Measurements from ENCODE around the gene FAU. TPM values are rescaled to one million over a fixed set of nuclear protein-coding genes. Genes with fewer than 3 reads are reported as not detected.

Gene FAU
- total RNA-seq, 1 donor from 2014 or later: 710 TPM

DNA sequence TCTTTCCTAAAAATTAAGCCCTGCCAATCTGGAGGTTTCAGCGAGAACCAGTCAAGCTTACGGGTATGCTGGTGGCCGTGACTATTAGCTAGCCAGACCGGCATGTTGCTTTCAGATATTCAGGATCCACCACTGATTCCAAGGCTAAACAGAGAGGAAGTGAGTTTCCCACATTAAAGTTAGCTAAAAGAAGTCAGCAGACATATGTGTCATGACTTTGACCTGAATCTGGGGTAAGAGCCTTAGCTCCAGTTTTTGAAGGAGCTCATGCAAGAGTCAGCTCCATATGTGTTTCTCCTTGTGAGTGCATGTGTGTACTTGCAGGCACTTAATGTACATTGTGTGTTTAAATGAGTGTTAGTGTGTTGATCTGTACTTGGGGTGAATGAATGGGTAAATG is 36.5 kb downstream of the FAU start:
- Mint-ChIP-seq H3K9me3 (no peaks in the 10 kb centered on the region), H3K27ac (peak overlapping the region; percentile 2), H3K4me3 (peak overlapping the region; percentile 96), H3K36me3 (peaks cover 15% of the 10 kb centered on the region), H3K4me1 (peaks cover 25% of the 10 kb centered on the region), H3K27me3 (ENCODE audit: low read depth) (no peaks in the 10 kb centered on the region)
- TF ChIP-seq, protein P1, sequence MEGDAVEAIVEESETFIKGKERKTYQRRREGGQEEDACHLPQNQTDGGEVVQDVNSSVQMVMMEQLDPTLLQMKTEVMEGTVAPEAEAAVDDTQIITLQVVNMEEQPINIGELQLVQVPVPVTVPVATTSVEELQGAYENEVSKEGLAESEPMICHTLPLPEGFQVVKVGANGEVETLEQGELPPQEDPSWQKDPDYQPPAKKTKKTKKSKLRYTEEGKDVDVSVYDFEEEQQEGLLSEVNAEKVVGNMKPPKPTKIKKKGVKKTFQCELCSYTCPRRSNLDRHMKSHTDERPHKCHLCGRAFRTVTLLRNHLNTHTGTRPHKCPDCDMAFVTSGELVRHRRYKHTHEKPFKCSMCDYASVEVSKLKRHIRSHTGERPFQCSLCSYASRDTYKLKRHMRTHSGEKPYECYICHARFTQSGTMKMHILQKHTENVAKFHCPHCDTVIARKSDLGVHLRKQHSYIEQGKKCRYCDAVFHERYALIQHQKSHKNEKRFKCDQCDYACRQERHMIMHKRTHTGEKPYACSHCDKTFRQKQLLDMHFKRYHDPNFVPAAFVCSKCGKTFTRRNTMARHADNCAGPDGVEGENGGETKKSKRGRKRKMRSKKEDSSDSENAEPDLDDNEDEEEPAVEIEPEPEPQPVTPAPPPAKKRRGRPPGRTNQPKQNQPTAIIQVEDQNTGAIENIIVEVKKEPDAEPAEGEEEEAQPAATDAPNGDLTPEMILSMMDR (IDR thresholded peaks at IDR 0.05; ENCODE audit: unreplicated experiment): no peak
- DNase-seq (ENCODE audit: low spot score in 2 of 2, unreplicated experiment in 2 of 2): no peak

DNA sequence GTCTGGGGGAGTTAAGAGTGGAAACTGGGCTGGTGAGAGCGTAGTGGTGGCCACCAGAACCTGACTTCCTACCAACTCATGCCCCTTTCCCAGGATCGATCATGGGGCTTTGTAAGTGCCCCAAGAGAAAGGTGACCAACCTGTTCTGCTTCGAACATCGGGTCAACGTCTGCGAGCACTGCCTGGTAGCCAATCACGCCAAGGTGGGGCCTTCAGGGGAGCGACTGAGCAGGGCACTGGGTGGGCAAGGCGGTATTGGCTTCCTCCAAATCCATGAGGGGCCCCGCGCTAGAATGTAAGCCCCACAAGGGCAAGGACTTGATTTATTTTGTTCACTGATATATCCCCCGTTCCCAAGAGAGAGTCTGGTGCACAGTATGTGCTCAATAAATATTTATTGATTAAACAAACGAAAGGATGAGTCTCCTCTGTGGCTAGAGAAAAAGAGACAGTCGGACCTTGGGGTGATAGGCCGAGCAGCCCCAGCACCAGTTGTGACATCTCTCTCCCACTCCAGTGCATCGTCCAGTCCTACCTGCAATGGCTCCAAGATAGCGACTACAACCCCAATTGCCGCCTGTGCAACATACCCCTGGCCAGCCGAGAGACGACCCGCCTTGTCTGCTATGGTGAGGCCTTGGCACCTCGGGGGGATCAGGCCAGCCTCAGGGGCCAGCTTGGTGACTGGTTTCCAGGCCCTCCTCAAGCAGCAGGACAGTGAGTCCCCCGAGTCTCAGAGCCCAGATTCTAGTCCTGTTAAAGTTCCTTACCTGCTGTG is 37.1 kb downstream of the FAU start:
- H3K36me3 Mint-ChIP-seq: peaks cover 18% of the 10 kb centered on the region
- H3K4me3 Mint-ChIP-seq: peak overlapping the region; percentile 96
- TF ChIP-seq, protein P1 (IDR thresholded peaks at IDR 0.05; ENCODE audit: unreplicated experiment): no peak
- DNase-seq (ENCODE audit: low spot score in 2 of 2, unreplicated experiment in 2 of 2): no peak
- H3K27ac Mint-ChIP-seq: peak overlapping the region; percentile 99
- peaks cover 25% of the 10 kb centered on the region for H3K4me1 Mint-ChIP-seq
- H3K9me3 Mint-ChIP-seq: no peaks in the 10 kb centered on the region
- no peaks in the 10 kb centered on the region for H3K27me3 Mint-ChIP-seq (ENCODE audit: low read depth)

DNA sequence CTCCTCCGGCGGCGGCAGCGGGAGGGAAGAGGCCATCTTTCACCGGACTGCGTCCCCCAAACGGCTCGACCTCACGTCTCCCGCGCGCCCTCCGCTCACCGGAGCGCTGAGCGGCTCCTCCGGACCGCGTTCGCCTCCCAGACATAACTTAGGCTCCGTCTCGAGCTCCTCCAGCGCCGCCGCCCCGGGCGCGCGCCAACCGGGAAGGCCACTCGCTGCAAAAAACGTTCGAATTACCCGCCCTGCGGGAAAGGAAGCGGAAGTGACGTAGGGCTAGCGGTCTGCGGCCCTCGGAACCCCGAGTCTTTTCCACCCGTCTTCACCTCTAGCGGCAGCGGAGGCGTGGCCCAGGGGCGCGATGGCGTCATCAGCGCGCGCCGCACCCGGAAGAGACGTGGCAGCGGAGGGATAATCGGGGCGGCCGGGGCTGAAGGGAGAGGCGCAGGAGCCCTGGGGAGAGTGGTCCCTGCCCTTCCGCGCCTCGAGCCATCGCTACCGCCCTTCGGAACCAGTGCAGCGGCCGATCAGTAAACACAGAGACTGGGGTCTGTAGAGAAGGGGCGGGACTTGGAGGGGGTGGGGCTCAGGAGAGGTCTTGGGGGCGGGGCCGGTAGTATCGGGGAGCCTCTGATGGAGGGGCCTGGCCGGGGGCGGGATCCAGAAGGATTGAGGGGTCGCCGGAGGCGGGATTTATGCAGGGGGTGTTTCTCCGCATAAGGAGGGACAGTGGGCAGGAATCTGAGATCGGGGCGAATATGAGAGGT is 37.9 kb downstream of the FAU start, which contains the start of the genes CDCA5 and ZFPL1:
Gene CDCA5, minus strand, starts transcription at position 207 of the 764 bp plus-strand sequence. Its CDS starts 62 bp downstream, at position 145.
Gene ZFPL1, plus strand, starts transcription at position 389 of the 764 bp plus-strand sequence. CDS start 477 bp downstream, outside the sequence.
- TF ChIP-seq, protein P1 (IDR thresholded peaks at IDR 0.05; ENCODE audit: unreplicated experiment): no peak
- no peaks in the 10 kb centered on the region for H3K9me3 Mint-ChIP-seq
- peak within 1 kb of the TSS; percentile 99 for H3K27ac Mint-ChIP-seq
- peak within 1 kb of the TSS; percentile 96 for H3K4me3 Mint-ChIP-seq
- peaks cover 17% of the 10 kb centered on the region for H3K36me3 Mint-ChIP-seq
- peak; percentile 95 to 97 for DNase-seq (ENCODE audit: low spot score in 2 of 2, unreplicated experiment in 2 of 2)
- H3K27me3 Mint-ChIP-seq (ENCODE audit: low read depth): no peaks in the 10 kb centered on the region
- H3K4me1 Mint-ChIP-seq: peaks cover 25% of the 10 kb centered on the region

DNA sequence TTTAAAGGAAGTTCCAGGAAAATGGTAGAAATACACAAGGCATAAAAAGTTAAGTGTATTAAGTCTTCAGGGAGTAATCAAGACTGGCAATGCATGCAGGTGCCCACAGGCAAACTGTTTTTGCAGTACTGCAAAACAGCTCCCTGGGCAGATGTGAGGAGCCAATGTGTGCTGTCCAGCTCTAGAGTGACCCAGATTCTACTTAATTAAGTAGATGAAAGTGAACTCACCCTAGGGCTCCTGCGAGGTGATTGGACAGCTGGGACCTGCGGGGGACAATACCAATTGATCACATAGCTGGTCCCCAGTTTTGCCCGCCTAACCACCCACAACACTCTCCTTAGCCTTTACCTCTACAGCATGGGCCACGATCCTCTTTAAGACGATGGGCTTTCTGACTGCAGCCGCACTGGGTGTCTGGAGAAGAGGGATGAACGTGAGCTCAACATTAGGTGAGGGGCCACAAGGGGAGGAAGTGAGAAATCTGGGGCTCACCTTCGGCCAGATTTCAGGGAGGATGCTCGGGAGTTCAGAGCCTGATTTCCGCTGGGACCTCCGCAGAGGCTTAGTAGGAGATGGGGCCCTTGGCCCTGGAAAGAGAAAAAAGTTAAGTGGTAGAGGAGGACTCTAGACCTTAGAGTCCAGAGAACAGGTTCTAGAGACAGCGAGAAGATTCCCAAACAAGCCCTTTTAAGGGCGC is 38.6 kb downstream of the FAU start:
- DNase-seq (ENCODE audit: low spot score in 2 of 2, unreplicated experiment in 2 of 2): no peak
- H3K36me3 Mint-ChIP-seq: peaks cover 14% of the 10 kb centered on the region
- TF ChIP-seq, protein P1 (IDR thresholded peaks at IDR 0.05; ENCODE audit: unreplicated experiment): no peak
- peaks cover 25% of the 10 kb centered on the region for H3K4me1 Mint-ChIP-seq
- H3K4me3 Mint-ChIP-seq: peak overlapping the region; percentile 96
- H3K9me3 Mint-ChIP-seq: no peaks in the 10 kb centered on the region
- H3K27ac Mint-ChIP-seq: peak overlapping the region; percentile 99
- no peaks in the 10 kb centered on the region for H3K27me3 Mint-ChIP-seq (ENCODE audit: low read depth)

DNA sequence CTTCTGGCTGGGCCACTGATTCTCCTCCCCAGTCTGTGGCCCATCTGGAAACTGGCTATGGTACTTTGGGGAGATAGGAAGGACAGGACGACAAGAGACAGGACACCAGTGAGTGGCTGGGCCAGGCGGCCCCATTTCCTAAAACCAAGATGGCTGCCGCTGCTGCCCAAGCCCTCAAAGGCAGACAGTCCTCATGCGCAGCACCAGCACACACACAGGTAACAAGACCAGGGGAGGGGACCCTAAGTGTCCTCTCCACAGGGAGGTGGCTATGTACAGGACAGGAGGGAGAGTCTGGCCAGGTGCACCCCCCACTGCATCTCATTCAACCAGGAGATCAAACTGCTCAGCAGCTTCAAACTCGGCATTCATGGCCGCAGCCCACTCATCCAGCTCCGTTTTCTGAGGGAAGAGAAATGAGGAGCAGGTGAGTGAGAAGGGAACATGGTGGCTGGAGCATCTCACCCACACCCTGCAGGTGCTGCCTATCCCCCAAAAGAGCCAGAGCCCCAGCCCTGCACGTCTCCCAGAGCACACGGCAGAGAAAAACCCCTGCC is 43.1 kb downstream of the FAU start:
- TF ChIP-seq, protein P1 (IDR thresholded peaks at IDR 0.05; ENCODE audit: unreplicated experiment): no peak
- no peaks in the 10 kb centered on the region for H3K27me3 Mint-ChIP-seq (ENCODE audit: low read depth)
- no peak for DNase-seq (ENCODE audit: low spot score in 2 of 2, unreplicated experiment in 2 of 2)
- H3K27ac Mint-ChIP-seq: no peak overlapping the region
- H3K4me1 Mint-ChIP-seq: peaks cover 12% of the 10 kb centered on the region
- H3K36me3 Mint-ChIP-seq: peaks cover 12% of the 10 kb centered on the region
- H3K4me3 Mint-ChIP-seq: no peak overlapping the region
- no peaks in the 10 kb centered on the region for H3K9me3 Mint-ChIP-seq

All from mesothelial cell of epicardium (in vitro differentiated cells).